OCI-LY7 (cell line): ENCODE measurements around the gene TBC1D10B. TPM values are rescaled to one million over a fixed set of nuclear protein-coding genes. Genes with fewer than 3 reads are reported as not detected.

ENCODE experiments used
- BruUV-seq: library from RNA; stranded (reverse); fragments of 400-500 nt; replicated peaks from 2 replicates; lab custom pipeline; 2021; lab: Mats Ljungman, UMichigan
- CTCF ChIA-PET: fragments of 300-600 bp; sonication (Branson Sonifier 250); formaldehyde crosslinking; loops from one replicate; lab custom pipeline; 2022; ENCODE audit warnings: antibody characterized with exemption; ENCODE audit not compliant: unreplicated experiment; lab: Charles Lee
- POLR2A ChIA-PET: fragments of 300-600 bp; sonication (Branson Sonifier 250); formaldehyde crosslinking; loops from one replicate; lab custom pipeline; 2022; ENCODE audit warnings: antibody characterized with exemption; lab: Charles Lee
- DNase-seq: peaks from one replicate; pipeline ENCODE4 v3.0.0-alpha.2; 2015; ENCODE audit warnings: low spot score
- H2AFZ ChIP-seq: fragments of 200-600 bp; sonication (generic), shearing (Covaris generic); 2 replicates; pipeline ENCODE4 v1.6.1; 2014; ENCODE audit warnings: mild to moderate bottlenecking, antibody characterized with exemption, low read length, moderate library complexity
- H3K27ac ChIP-seq: fragments of 200-600 bp; sonication (generic); 2 replicates; pipeline ENCODE4 v1.5.1; 2014; ENCODE audit warnings: mixed run types, low read depth, mild to moderate bottlenecking, moderate library complexity, low read length, inconsistent platforms; ENCODE audit not compliant: poor library complexity, severe bottlenecking
- H3K36me3 ChIP-seq: fragments of 200-600 bp; sonication (generic); 2 replicates; pipeline ENCODE4 v1.6.1; 2014; ENCODE audit warnings: mild to moderate bottlenecking, antibody characterized with exemption, low read length, moderate library complexity, mixed read lengths; ENCODE audit not compliant: insufficient read depth
- H3K4me1 ChIP-seq: fragments of 200-600 bp; sonication (generic); 2 replicates; pipeline ENCODE4 v1.5.1; 2014; ENCODE audit warnings: mild to moderate bottlenecking, low read length; ENCODE audit not compliant: insufficient read depth, poor library complexity, severe bottlenecking
- H3K4me2 ChIP-seq: fragments of 200-600 bp; sonication (generic); 2 replicates; pipeline ENCODE4 v1.6.1; 2014; ENCODE audit warnings: mild to moderate bottlenecking, low read length
- H3K4me3 ChIP-seq: fragments of 200-600 bp; sonication (generic); 2 replicates; pipeline ENCODE4 v1.5.1; 2014; ENCODE audit warnings: mild to moderate bottlenecking, low read depth, low read length; ENCODE audit not compliant: poor library complexity, severe bottlenecking
- H3K79me2 ChIP-seq: fragments of 200-600 bp; sonication (generic); 2 replicates; pipeline ENCODE4 v1.6.1; 2016; ENCODE audit warnings: low read depth, mild to moderate bottlenecking, low read length, moderate library complexity, mixed read lengths; ENCODE audit not compliant: insufficient read depth
- H3K9me2 ChIP-seq: fragments of 200-600 bp; sonication (generic); 2 replicates; pipeline ENCODE4 v1.6.1; 2016; ENCODE audit warnings: mild to moderate bottlenecking, low read length, mixed read lengths; ENCODE audit not compliant: insufficient read depth
- H3K9me3 ChIP-seq: fragments of 200-600 bp; sonication (generic); 2 replicates; pipeline ENCODE4 v1.6.1; 2014; ENCODE audit warnings: mild to moderate bottlenecking, mixed run types, low read length, mixed read lengths
- H4K20me1 ChIP-seq: fragments of 200-600 bp; sonication (generic); 2 replicates; pipeline ENCODE4 v1.6.1; 2014; ENCODE audit warnings: mild to moderate bottlenecking, antibody characterized with exemption, low read length, moderate library complexity, mixed read lengths; ENCODE audit not compliant: insufficient read depth
- CTCF ChIP-seq: fragments of 200-600 bp; sonication (generic); conservative IDR thresholded peaks from 2 replicates; pipeline ENCODE4 v1.5.1; 2014; ENCODE audit warnings: mild to moderate bottlenecking, antibody characterized with exemption, low read length, moderate library complexity, mixed read lengths
- EZH2phosphoT487 ChIP-seq: fragments of 200-600 bp; sonication (generic); IDR thresholded peaks from 2 replicates; pipeline ENCODE4 v1.6.1; 2018; ENCODE audit warnings: low read depth, borderline replicate concordance, mild to moderate bottlenecking, mixed run types, antibody characterized with exemption, low read length, moderate library complexity, mixed read lengths
- intact Hi-C: fragments of 100-400 bp; cut with micrococcal nuclease; formaldehyde crosslinking; loops from one replicate; pipeline ENCODE4 v1.10.0; 2022; ENCODE audit not compliant: unreplicated experiment
- total RNA-seq, 2 experiments: library from RNA; depleted of rRNA in 1 of 2; stranded (reverse); fragments of >200 nt in 1 of 2; shearing (Covaris generic) in 1 of 2; gene quantifications; 2 replicates each; pipeline ENCODE4 v1.2.3, GENCODE V29; 2014 to 2022

Gene TBC1D10B
- total RNA-seq, 2 experiments from 2014 or later, result 44.9 to 78.6 TPM

GRCh38 chr16:30417529-30418349 is 47.4 kb upstream of the TBC1D10B start:
- TF ChIP-seq CTCF (no peak), EZH2phosphoT487 (no peak)
- H3K4me1 ChIP-seq, result peaks cover 20% of the 10 kb centered on the region
- peak; percentile 96 for DNase-seq
- H2AFZ ChIP-seq, result peak overlapping the region; percentile 16
- H3K4me2 ChIP-seq, result peak overlapping the region; percentile 72
- H4K20me1 ChIP-seq, result no peaks in the 10 kb centered on the region
- peak overlapping the region; percentile 54 for H3K27ac ChIP-seq
- peaks cover 3% of the 10 kb centered on the region; the same call in 1 of the 2 replicates for H3K79me2 ChIP-seq
- no peaks in the 10 kb centered on the region for H3K9me2 ChIP-seq
- H3K36me3 ChIP-seq, result peaks cover 71% of the 10 kb centered on the region
- H3K9me3 ChIP-seq, result no peaks in the 10 kb centered on the region
- ChIA-PET POLR2A (interaction anchor here (0.6 to 2.0 kb wide), 8 partner anchors 9 to 200 kb away, joined by 3 to 8 read pairs (median 4); partner anchors contain the start of genes DCTPP1, TBC1D10B, ZNF48 and ZNF771), CTCF (interaction anchor here (0.6 to 1.1 kb wide), 6 partner anchors 9 to 87 kb away, joined by 3 to 5 read pairs (median 3); partner anchors contain the start of gene DCTPP1)
- H3K4me3 ChIP-seq, result peak overlapping the region; percentile 62
- intact Hi-C loops, result no loop called here
- no TSS peak for BruUV-seq

- Histone ChIP-seq H3K79me2 (peaks cover 4% of the 10 kb centered on the region; the same call in 1 of the 2 replicates), H3K4me1 (peaks cover 20% of the 10 kb centered on the region), H3K9me2 (no peaks in the 10 kb centered on the region), H3K36me3 (peaks cover 71% of the 10 kb centered on the region), H2AFZ (peak overlapping the region; percentile 16; the same call in 1 of the 2 replicates), H4K20me1 (no peaks in the 10 kb centered on the region), H3K9me3 (no peaks in the 10 kb centered on the region), H3K4me3 (peak overlapping the region; percentile 62), H3K4me2 (peak overlapping the region; percentile 72), H3K27ac (no peak overlapping the region)
- no peak for DNase-seq
- ChIA-PET POLR2A (interaction anchor here (0.6 to 2.0 kb wide), 8 partner anchors 10 to 201 kb away, joined by 3 to 8 read pairs (median 4); partner anchors contain the start of genes DCTPP1, TBC1D10B, ZNF48 and ZNF771), CTCF (interaction anchor here (0.6 to 1.1 kb wide), 4 partner anchors 8 to 88 kb away, joined by 3 to 5 read pairs (median 4); partner anchors contain the start of gene DCTPP1)
- BruUV-seq, result no TSS peak
- TF ChIP-seq CTCF, result no peak
- TF ChIP-seq EZH2phosphoT487, result no peak
- intact Hi-C loops, result no loop called here
These were observed 46.6 kb upstream of the TBC1D10B start for GRCh38 chr16:30416624-30417528.
